ENCODE results near the gene CKLF.

CKLF gene

GRCh38 chr16:66553223-66553622 lies 847 bp downstream of the CKLF start:
- peak overlapping the region; percentile 69 for H3K4me3 ChIP-seq (ENCODE audit: low read depth, low read length)
- no peak for DNase-seq (ENCODE audit: low read depth, low spot score)
- no peak for TF ChIP-seq CTCF (IDR thresholded peaks at IDR 0.05; ENCODE audit: low read depth, low read length)
- in situ Hi-C loops (cut with HindIII; ENCODE audit: low sequenced_read_pairs): no loop called here

- no peak for DNase-seq (ENCODE audit: low read depth, low spot score)
- in situ Hi-C loops (cut with HindIII; ENCODE audit: low sequenced_read_pairs): no loop called here
- no peak for TF ChIP-seq CTCF (IDR thresholded peaks at IDR 0.05; ENCODE audit: low read depth, low read length)
- H3K4me3 ChIP-seq (ENCODE audit: low read depth, low read length): no peak overlapping the region
Measured at GRCh38 chr16:66554021-66554420, 1.6 kb downstream of the CKLF start.

- DNase-seq (ENCODE audit: low read depth, low spot score): no peak
- in situ Hi-C loops (cut with HindIII; ENCODE audit: low sequenced_read_pairs): no loop called here
- no peak for TF ChIP-seq CTCF (IDR thresholded peaks at IDR 0.05; ENCODE audit: low read depth, low read length)
- H3K4me3 ChIP-seq (ENCODE audit: low read depth, low read length): no peak overlapping the region
Measured at GRCh38 chr16:66554495-66554894, 2.1 kb downstream of the CKLF start.

- no peak for DNase-seq (ENCODE audit: low read depth, low spot score)
- no peak overlapping the region for H3K4me3 ChIP-seq (ENCODE audit: low read depth, low read length)
- in situ Hi-C loops (cut with HindIII; ENCODE audit: low sequenced_read_pairs): no loop called here
- no peak for TF ChIP-seq CTCF (IDR thresholded peaks at IDR 0.05; ENCODE audit: low read depth, low read length)
Measured at GRCh38 chr16:66560107-66560506, 7.7 kb downstream of the CKLF start.

- TF ChIP-seq CTCF (IDR thresholded peaks at IDR 0.05; ENCODE audit: low read depth, low read length): no peak
- no peak for DNase-seq (ENCODE audit: low read depth, low spot score)
- in situ Hi-C loops (cut with HindIII; ENCODE audit: low sequenced_read_pairs): no loop called here
- no peak overlapping the region for H3K4me3 ChIP-seq (ENCODE audit: low read depth, low read length)
Measured at GRCh38 chr16:66561381-66562080, 9.2 kb downstream of the CKLF start.

GRCh38 chr16:66562409-66562808 lies 10.0 kb downstream of the CKLF start:
- TF ChIP-seq CTCF (IDR thresholded peaks at IDR 0.05; ENCODE audit: low read depth, low read length): no peak
- in situ Hi-C loops (cut with HindIII; ENCODE audit: low sequenced_read_pairs): no loop called here
- H3K4me3 ChIP-seq (ENCODE audit: low read depth, low read length): no peak overlapping the region
- DNase-seq (ENCODE audit: low read depth, low spot score): no peak

All from astrocyte of the spinal cord (primary cell).